DMS 273 (cell line): Measurements from ENCODE around the gene ZDHHC11.
A peak's percentile ranks its signal among the peaks of the same experiment; 100 is the strongest.
"Not testable (repeated sequence)": the region's sequence is repeated elsewhere in the genome, so short reads cannot be mapped to it uniquely, and the experiment has no call there.

Experiments
- DNase-seq: peaks from one replicate; lab custom pipeline; 2025; ENCODE audit not compliant: unreplicated experiment; lab: John Stamatoyannopoulos, UW

The ZDHHC11 gene

GRCh38 chr5:750226-750625 is 100.6 kb downstream of the ZDHHC11 start:
- DNase-seq, result not testable (repeated sequence)

GRCh38 chr5:749101-749670 is 101.6 kb downstream of the ZDHHC11 start:
- no peak for DNase-seq

GRCh38 chr5:748011-748980 is 102.5 kb downstream of the ZDHHC11 start:
- not testable (repeated sequence) for DNase-seq

- DNase-seq, result not testable (repeated sequence)
Measured at GRCh38 chr5:747303-747844, 103.4 kb downstream of the ZDHHC11 start.

GRCh38 chr5:746258-746761 is 104.5 kb downstream of the ZDHHC11 start:
- DNase-seq, result peak; percentile 49
